ENCODE measurements around the gene DOCK8. TPM values are rescaled to one million over a fixed set of nuclear protein-coding genes. Genes with fewer than 3 reads are reported as not detected.

The DOCK8 gene
- total RNA-seq, 2 experiments from 2014 or later: 110 to 114 TPM

DNA sequence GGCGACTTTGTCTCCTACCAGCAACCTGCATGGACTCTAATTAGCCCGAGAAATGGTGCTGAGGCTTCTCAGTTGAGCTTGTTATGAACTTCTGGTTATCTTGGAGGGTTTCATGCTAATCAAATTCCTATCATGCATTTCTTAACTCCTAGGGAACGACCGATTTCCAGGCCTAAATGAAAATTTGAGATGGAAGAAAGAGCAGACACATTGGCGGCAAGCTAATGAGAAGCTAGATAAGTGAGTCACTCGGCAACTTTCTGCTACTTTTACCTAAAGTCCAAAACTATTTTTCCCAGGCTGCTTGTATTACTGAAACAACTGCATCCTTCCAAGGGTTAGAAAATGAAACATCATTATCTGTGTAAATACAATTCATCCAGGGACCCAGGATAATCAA, 207.2 kb downstream of the DOCK8 start:
- H3K36me3 Mint-ChIP-seq (ENCODE audit: low read depth): peaks cover 13% of the 10 kb centered on the region
- no peak overlapping the region for H3K4me3 Mint-ChIP-seq
- peaks cover 7% of the 10 kb centered on the region for H3K4me1 Mint-ChIP-seq (ENCODE audit: low read depth)
- no peaks in the 10 kb centered on the region for H3K27me3 Mint-ChIP-seq (ENCODE audit: low read depth)
- no peaks in the 10 kb centered on the region for H3K9me3 Mint-ChIP-seq
- H3K27ac Mint-ChIP-seq: no peak overlapping the region
- intact Hi-C loops (cut with micrococcal nuclease): no loop called here
- DNase-seq: no peak
- CTCF ChIA-PET: interaction anchor here (0.8 kb wide), 1 partner anchor 45 kb away, joined by 4 read pairs; no protein-coding TSS in a partner anchor

DNA sequence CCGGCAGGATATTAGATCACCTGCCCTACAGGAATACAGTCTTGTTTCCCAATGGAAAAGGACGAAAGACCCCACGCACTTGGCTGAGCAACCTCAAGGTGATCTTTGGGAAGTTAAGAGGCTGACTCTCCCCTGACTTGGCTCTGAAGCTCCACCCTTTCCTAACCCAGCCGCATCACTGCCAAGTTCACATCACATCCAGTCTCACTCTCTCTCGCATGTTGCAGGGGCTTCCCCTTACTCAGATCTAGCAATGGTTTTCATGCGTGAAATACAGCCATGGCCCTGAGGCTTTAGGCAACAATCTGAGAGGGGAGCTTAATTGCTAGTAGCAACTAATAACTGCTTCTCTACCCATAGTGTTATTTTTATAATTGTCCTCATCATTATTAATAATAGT, 211.6 kb downstream of the DOCK8 start:
- Mint-ChIP-seq H3K4me1 (ENCODE audit: low read depth) (peaks cover 7% of the 10 kb centered on the region), H3K9me3 (no peaks in the 10 kb centered on the region), H3K27ac (peak overlapping the region; percentile 50), H3K4me3 (no peak overlapping the region), H3K27me3 (ENCODE audit: low read depth) (no peaks in the 10 kb centered on the region), H3K36me3 (ENCODE audit: low read depth) (peaks cover 12% of the 10 kb centered on the region)
- DNase-seq: peak; percentile 65
- intact Hi-C loops (cut with micrococcal nuclease): no loop called here
- CTCF ChIA-PET: no interaction called here

DNA sequence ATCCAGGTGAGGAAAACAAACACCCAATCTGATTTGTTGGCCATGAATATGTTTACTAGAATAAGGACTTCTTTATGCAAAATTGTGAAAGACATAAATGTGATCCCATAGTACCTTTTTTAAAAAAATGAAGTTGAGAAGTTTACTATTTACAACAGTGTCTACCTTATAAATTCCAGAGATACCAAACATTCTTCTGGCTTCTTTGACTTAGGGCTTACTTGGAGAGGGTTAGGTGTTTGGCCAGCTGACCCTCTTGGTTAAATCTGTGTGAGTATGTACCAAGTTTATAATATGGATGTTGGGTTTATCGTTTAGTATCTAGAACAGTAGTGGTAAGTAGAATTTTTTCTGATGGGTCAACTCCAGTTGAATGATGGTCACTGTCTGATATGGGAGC, 212.3 kb downstream of the DOCK8 start:
- H3K4me1 Mint-ChIP-seq (ENCODE audit: low read depth): peaks cover 7% of the 10 kb centered on the region
- no peak overlapping the region for H3K27ac Mint-ChIP-seq
- H3K9me3 Mint-ChIP-seq: no peaks in the 10 kb centered on the region
- H3K4me3 Mint-ChIP-seq: no peak overlapping the region
- H3K27me3 Mint-ChIP-seq (ENCODE audit: low read depth): no peaks in the 10 kb centered on the region
- intact Hi-C loops (cut with micrococcal nuclease): no loop called here
- no peak for DNase-seq
- CTCF ChIA-PET: no interaction called here
- peaks cover 15% of the 10 kb centered on the region for H3K36me3 Mint-ChIP-seq (ENCODE audit: low read depth)

DNA sequence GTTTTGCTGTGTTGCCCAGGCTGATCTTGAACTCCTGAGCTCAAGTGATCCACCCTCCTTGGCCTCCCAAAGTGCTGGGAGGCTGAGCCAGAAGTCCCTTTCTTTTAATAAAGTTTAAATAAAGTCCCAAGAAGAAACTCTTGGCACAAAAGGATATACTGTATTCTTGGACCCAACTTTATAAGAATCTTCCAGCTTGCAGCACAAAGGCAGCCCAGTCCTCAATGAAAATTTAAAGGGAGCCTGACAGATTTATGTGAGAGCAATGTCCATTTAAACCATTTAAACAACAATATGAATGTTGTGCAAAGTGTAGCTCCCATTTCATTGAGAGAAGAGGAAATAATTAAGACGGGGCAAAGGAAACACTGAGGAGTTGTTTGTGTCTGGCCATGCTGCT, 217.0 kb downstream of the DOCK8 start:
- Mint-ChIP-seq H3K9me3 (no peaks in the 10 kb centered on the region), H3K4me1 (ENCODE audit: low read depth) (no peaks in the 10 kb centered on the region), H3K27ac (no peak overlapping the region), H3K27me3 (ENCODE audit: low read depth) (no peaks in the 10 kb centered on the region), H3K36me3 (ENCODE audit: low read depth) (peaks cover 32% of the 10 kb centered on the region), H3K4me3 (no peak overlapping the region)
- CTCF ChIA-PET: no interaction called here
- intact Hi-C loops (cut with micrococcal nuclease): no loop called here
- no peak for DNase-seq

DNA sequence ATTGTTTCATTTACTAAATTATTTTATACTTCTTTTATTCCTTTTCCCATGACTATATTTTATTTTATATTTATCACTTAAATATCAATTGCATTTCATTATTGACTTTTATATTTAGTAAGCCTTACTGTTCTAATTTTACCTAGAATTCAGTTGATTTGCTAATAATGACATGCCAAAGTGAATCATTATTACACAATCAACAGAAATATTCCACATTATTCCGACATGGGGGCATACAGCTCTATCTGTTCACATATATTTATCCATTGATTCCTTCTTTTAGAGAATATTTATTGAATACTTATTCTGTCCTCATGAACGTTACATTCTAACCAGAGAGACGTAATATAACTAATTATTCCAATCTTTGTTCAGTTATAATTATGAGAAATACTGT, 221.8 kb downstream of the DOCK8 start:
- CTCF ChIA-PET: interaction anchor here (0.6 kb wide), 1 partner anchor 11 kb away, joined by 4 read pairs; no protein-coding TSS in a partner anchor
- H3K4me3 Mint-ChIP-seq: no peak overlapping the region
- H3K27ac Mint-ChIP-seq: no peak overlapping the region
- intact Hi-C loops (cut with micrococcal nuclease): no loop called here
- no peak for DNase-seq
- H3K36me3 Mint-ChIP-seq (ENCODE audit: low read depth): peaks cover 32% of the 10 kb centered on the region
- H3K4me1 Mint-ChIP-seq (ENCODE audit: low read depth): no peaks in the 10 kb centered on the region
- H3K27me3 Mint-ChIP-seq (ENCODE audit: low read depth): no peaks in the 10 kb centered on the region
- H3K9me3 Mint-ChIP-seq: no peaks in the 10 kb centered on the region

DNA sequence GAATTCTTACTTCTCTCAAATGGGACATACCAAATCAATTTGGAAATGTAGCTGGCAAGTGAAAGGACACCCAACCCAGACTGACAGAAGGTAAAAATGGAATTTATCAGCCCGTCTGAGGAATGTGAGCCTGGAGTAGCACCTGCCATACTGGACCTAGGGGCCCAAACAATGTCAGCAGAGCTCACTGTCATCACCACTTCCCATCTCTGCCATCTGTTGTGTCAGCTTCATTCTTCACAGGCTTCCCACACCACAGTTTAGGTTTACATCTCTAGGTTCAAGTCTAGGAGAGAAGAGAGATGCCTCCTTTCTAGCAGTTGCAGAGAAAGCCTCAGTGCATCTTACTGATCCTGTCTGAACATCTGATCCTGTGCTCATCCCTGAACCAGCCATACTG, 222.4 kb downstream of the DOCK8 start:
- no peak overlapping the region for H3K4me3 Mint-ChIP-seq
- H3K27ac Mint-ChIP-seq: no peak overlapping the region
- no peaks in the 10 kb centered on the region for H3K27me3 Mint-ChIP-seq (ENCODE audit: low read depth)
- CTCF ChIA-PET: interaction anchor here (0.6 kb wide), 1 partner anchor 12 kb away, joined by 4 read pairs; no protein-coding TSS in a partner anchor
- no peaks in the 10 kb centered on the region for H3K9me3 Mint-ChIP-seq
- no peaks in the 10 kb centered on the region for H3K4me1 Mint-ChIP-seq (ENCODE audit: low read depth)
- intact Hi-C loops (cut with micrococcal nuclease): no loop called here
- peaks cover 29% of the 10 kb centered on the region for H3K36me3 Mint-ChIP-seq (ENCODE audit: low read depth)
- no peak for DNase-seq

DNA sequence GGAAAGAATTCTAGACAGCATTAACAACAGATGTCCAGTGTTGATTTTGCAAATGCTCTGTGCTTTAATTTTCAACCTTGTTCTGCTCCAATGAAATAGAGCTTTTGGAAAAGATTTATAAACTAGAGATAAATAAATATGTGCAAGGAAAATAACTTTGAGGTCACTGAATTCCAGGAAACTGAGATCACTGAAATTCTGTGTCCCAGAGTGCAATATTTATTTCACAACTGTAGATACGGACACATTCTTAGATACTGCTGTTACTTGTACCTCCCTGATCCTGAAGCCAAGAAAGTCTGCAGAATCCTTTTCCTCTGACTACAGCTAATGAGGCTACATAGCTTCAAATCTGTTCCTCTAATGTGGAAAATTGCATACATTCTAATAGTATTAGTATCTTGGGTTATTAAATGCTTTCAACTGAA, 222.9 kb downstream of the DOCK8 start:
- H3K4me1 Mint-ChIP-seq (ENCODE audit: low read depth): no peaks in the 10 kb centered on the region
- no peaks in the 10 kb centered on the region for H3K9me3 Mint-ChIP-seq
- intact Hi-C loops (cut with micrococcal nuclease): no loop called here
- CTCF ChIA-PET: no interaction called here
- no peak for DNase-seq
- H3K36me3 Mint-ChIP-seq (ENCODE audit: low read depth): peaks cover 29% of the 10 kb centered on the region
- no peak overlapping the region for H3K4me3 Mint-ChIP-seq
- no peak overlapping the region for H3K27ac Mint-ChIP-seq
- no peaks in the 10 kb centered on the region for H3K27me3 Mint-ChIP-seq (ENCODE audit: low read depth)

DNA sequence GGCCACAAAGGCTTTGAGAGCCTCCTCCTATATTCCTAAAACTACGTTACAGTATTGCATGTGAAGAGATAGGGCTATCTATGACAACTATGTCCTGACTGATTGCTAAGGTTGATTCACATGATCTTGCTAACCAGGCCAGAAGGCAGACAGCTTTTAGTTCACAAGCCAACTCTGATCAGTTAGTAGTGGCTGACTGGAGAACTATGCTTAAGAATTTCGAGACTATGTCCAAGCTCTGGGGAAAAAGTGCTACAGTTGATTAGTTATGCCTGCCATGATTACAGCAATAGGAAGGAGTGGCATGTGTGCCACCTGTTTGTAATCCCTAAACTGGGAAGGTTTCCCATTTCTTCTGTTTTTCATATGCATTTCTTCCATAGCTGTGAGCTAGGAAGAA, 223.4 kb downstream of the DOCK8 start:
- H3K4me3 Mint-ChIP-seq: no peak overlapping the region
- DNase-seq: no peak
- peaks cover 27% of the 10 kb centered on the region for H3K36me3 Mint-ChIP-seq (ENCODE audit: low read depth)
- peak overlapping the region; percentile 30 for H3K27ac Mint-ChIP-seq
- H3K4me1 Mint-ChIP-seq (ENCODE audit: low read depth): no peaks in the 10 kb centered on the region
- intact Hi-C loops (cut with micrococcal nuclease): no loop called here
- CTCF ChIA-PET: no interaction called here
- H3K27me3 Mint-ChIP-seq (ENCODE audit: low read depth): no peaks in the 10 kb centered on the region
- H3K9me3 Mint-ChIP-seq: no peaks in the 10 kb centered on the region

DNA sequence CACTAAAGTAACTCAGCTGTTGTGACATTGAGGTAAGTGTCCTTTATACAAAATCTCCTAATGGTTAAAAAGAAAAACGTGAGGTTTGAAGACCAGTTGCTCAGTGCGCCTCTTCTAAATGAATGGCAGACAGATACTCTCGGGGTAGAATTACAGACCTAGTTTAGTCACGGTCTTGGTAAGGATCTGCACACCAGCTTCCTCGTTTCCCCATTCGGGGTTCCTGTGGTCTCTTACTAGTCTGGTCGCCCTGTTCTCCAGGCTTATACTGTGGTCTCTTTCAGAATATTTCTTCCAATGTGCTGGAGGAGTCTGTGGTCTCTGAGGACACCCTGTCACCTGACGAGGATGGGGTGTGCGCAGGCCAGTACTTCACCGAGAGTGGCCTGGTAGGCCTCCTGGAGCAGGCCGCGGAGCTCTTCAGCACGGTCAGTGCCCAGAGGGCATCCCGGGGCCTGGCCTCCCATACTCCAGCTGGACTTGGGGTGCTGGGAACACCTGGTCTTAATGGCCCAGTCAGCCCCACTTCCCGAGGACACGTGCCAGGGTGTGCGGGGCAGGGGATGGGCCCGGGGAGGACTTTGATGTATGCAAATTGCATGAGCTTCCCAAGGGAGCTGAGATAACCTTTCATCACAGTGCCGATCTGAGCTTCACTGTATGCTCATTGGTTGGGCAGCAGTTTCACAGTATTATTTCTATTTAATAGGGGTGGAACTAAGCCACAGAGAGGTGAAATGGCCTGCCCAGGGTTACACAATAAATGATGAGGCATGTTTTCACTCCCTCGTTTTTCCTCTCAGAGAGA, 224.5 kb downstream of the DOCK8 start:
- intact Hi-C loops (cut with micrococcal nuclease): no loop called here
- no peak for DNase-seq
- H3K9me3 Mint-ChIP-seq: no peaks in the 10 kb centered on the region
- no peak overlapping the region for H3K27ac Mint-ChIP-seq
- peaks cover 33% of the 10 kb centered on the region for H3K36me3 Mint-ChIP-seq (ENCODE audit: low read depth)
- no peak overlapping the region for H3K4me3 Mint-ChIP-seq
- H3K27me3 Mint-ChIP-seq (ENCODE audit: low read depth): no peaks in the 10 kb centered on the region
- CTCF ChIA-PET: no interaction called here
- no peaks in the 10 kb centered on the region for H3K4me1 Mint-ChIP-seq (ENCODE audit: low read depth)

DNA sequence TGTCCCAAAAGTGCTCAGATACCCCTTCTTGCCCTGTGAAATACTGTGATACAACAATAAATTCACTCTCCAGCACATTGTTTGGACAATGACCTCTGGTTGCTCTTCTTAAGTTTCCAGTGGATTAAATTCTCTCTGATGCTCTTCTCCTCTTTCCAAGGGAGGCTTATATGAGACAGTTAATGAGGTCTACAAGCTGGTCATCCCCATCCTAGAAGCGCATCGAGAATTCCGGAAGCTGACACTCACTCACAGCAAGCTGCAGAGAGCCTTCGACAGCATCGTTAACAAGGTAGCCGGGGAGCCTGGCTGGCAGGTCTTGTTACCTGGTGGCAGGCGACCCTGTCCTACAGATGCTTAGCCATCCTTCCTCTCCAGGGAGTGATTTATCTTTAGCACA, 226.5 kb downstream of the DOCK8 start:
- peaks cover 5% of the 10 kb centered on the region for H3K4me1 Mint-ChIP-seq (ENCODE audit: low read depth)
- no peak overlapping the region for H3K27ac Mint-ChIP-seq
- no peaks in the 10 kb centered on the region for H3K27me3 Mint-ChIP-seq (ENCODE audit: low read depth)
- intact Hi-C loops (cut with micrococcal nuclease): no loop called here
- peaks cover 31% of the 10 kb centered on the region for H3K36me3 Mint-ChIP-seq (ENCODE audit: low read depth)
- no peaks in the 10 kb centered on the region for H3K9me3 Mint-ChIP-seq
- CTCF ChIA-PET: no interaction called here
- no peak for DNase-seq
- H3K4me3 Mint-ChIP-seq: no peak overlapping the region

DNA sequence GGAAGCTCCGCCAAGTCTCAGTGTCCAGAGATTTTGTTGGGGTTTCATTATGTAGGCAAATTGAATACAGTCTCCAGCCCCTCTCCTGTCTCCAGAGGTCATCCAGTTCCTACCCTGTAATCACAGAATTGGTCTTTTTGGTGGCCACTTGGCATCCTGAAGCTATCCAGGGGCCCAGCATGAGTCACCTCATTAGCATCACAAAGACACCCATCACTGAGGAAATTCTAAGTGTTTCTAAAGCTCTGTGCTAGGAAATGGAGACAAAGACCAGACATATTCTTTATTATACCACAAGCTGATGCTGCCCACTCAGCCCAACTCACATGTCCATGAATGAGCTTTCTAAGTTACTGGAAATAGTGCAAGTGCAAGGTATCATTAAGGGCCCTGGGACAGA, 229.9 kb downstream of the DOCK8 start:
- H3K9me3 Mint-ChIP-seq: no peaks in the 10 kb centered on the region
- peak; percentile 18 for DNase-seq
- intact Hi-C loops (cut with micrococcal nuclease): no loop called here
- CTCF ChIA-PET: no interaction called here
- H3K4me3 Mint-ChIP-seq: no peak overlapping the region
- H3K4me1 Mint-ChIP-seq (ENCODE audit: low read depth): peaks cover 23% of the 10 kb centered on the region
- no peaks in the 10 kb centered on the region for H3K27me3 Mint-ChIP-seq (ENCODE audit: low read depth)
- peaks cover 36% of the 10 kb centered on the region for H3K36me3 Mint-ChIP-seq (ENCODE audit: low read depth)
- peak overlapping the region; percentile 17 for H3K27ac Mint-ChIP-seq

DNA sequence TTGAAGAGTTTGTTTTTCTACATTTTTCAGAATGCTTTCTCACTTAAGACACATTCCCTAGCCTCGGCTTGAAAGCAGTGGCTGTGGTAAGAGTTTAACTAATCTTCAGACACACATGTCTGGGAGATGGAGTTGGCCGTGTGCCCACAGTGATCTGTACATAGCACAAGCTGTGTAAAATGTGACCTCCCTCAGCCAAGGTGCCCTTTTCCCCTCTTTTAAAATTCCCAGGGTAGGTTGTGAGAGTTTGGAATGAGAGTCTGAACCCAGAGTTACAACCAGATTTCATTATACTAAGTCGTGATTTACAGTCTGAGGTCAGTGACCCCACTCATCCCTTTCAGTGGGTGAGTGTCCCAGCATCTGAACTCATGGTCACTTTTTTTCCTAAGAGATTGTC, 230.4 kb downstream of the DOCK8 start:
- H3K27ac Mint-ChIP-seq: no peak overlapping the region
- no peak for DNase-seq
- peaks cover 23% of the 10 kb centered on the region for H3K4me1 Mint-ChIP-seq (ENCODE audit: low read depth)
- CTCF ChIA-PET: no interaction called here
- intact Hi-C loops (cut with micrococcal nuclease): no loop called here
- no peaks in the 10 kb centered on the region for H3K27me3 Mint-ChIP-seq (ENCODE audit: low read depth)
- H3K9me3 Mint-ChIP-seq: no peaks in the 10 kb centered on the region
- H3K36me3 Mint-ChIP-seq (ENCODE audit: low read depth): peaks cover 36% of the 10 kb centered on the region
- H3K4me3 Mint-ChIP-seq: no peak overlapping the region

DNA sequence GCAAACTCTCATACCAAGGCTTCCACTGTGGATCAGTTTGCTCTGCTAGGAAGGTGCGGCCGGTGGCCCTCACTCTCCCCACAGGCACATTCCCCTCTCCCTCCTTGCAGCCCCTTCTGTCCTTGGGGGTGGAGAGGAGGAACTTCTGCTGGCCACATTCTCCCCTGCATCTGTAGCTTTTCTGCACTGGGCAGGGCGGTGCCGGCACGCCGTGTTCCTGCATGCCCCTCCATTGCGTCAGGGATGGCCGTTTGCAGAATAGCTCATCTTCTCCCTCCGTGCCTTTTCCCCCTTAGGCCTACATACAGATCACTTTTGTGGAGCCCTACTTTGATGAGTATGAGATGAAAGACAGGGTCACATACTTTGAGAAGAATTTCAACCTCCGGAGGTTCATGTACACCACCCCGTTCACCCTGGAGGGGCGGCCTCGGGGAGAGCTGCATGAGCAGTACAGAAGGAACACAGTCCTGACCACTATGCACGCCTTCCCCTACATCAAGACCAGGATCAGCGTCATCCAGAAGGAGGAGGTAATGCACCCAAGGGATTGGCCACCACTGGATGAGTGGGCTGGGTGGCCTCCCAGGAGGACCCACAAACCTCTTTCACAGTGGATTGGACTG, 231.5 kb downstream of the DOCK8 start:
- no peaks in the 10 kb centered on the region for H3K9me3 Mint-ChIP-seq
- intact Hi-C loops (cut with micrococcal nuclease): no loop called here
- peaks cover 23% of the 10 kb centered on the region for H3K4me1 Mint-ChIP-seq (ENCODE audit: low read depth)
- no peaks in the 10 kb centered on the region for H3K27me3 Mint-ChIP-seq (ENCODE audit: low read depth)
- DNase-seq: no peak
- H3K36me3 Mint-ChIP-seq (ENCODE audit: low read depth): peaks cover 41% of the 10 kb centered on the region
- no peak overlapping the region for H3K27ac Mint-ChIP-seq
- no peak overlapping the region for H3K4me3 Mint-ChIP-seq
- CTCF ChIA-PET: no interaction called here

Data from activated naive CD4-positive, alpha-beta T cell treated with anti-CD3 and anti-CD28 coated beads for 36 hours (primary cell).